ENCODE data around the gene ADK.
"Not testable (repeated sequence)": the region's sequence is repeated elsewhere in the genome, so short reads cannot be mapped to it uniquely, and the experiment has no call there.

The ADK gene

DNA sequence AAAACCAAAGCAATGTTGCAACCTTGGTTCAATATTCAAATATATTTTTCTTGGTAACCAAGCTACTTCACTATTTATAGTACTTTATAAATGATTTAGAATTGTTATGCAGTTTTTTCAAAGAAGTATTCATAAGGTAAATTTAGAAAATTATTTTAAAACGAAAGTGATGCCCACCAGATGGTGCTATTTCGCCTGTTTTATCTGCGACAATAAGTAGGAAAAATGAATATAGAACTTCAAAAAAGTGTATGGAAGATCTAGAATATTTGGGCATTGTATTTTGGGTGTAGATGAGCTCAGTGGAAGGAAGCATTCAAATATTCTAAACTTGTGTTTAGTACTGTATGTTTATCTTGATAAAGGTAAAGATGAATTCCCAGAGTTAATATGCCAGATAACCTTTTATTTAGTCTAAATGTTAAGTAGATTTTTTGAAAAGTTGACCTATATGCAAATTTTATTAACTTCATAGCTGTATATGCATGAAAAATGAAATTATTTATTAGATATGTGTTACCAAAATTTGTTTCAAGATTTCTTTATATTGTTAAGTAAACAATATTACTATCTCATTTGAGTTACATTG lies 93.2 kb downstream of the ADK start:
- peak; percentile 45 for DNase-seq

DNA sequence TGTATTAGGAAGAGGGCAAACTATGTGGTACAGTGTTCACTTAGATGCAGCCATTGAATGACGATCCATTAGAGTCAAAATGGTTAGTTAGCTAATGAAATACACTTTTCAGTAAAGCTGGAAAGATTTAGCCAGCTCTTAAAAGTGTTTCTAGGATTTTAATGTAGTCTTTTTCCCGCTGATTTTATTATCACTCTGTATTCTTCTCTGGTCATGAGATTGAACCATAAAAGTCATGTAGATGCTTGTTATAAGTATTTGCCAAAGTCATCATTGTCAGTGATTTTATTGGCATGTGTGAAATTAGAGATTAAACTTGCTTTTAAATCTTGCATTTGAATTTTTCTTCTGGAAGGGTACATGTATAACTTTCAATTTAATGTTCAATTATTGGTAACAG lies 93.8 kb downstream of the ADK start:
- DNase-seq: no peak

DNA sequence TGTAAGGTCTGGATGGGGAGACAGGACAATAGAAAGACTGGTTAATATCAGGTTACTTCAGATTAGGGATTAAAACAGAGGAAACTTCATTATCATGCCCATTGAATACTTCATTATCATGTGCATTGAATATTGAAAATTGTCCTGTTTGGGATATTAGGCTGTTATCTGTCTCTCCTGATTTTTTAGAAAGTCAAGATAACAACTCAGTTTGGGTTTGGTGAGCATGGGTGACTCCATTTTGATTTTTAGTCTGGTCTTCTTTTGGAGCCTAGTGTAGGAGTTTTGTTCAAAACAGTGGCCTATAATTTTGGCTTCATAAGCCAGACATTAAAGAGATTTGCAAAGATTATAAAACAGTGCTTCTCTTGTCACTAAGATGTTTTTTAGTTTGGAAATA lies 95.5 kb downstream of the ADK start:
- no peak for DNase-seq

DNA sequence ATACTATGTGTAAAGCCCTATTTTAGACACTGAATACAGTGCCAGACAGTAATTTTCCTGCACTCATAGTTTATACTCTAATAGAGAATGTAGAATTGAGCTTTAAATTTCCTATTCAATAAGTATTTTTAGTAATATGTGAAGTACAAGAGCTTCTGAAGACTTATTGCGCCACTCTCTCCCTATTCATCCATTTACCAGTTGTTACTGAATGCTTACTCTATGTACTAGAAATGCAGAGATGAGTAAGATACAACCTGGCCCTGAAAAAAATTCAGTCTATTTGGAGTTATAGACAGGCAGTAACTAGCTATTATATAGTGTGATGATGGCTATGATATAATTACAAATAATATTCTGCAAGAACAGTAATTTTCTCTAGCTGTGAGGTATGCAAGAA lies 98.8 kb downstream of the ADK start:
- DNase-seq: no peak

DNA sequence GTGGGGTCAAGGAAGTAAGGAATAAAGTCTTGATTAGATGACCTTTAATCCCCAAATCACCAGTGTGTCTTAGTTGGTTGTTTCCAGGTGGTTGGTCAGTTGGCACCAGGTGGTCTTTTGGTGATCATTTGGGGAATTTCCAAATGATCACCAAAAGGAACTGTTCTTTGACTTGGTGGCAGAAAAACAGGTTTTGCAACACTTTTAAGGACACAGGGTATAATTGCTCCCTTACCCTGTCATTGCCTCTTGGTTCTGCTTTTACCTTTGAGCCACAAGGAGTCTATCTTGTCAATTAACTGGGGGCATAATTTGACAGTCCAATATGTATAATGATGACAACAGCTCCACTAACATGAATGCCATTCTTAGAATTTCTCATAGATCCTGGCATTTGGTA lies 104.2 kb downstream of the ADK start:
- DNase-seq: no peak

DNA sequence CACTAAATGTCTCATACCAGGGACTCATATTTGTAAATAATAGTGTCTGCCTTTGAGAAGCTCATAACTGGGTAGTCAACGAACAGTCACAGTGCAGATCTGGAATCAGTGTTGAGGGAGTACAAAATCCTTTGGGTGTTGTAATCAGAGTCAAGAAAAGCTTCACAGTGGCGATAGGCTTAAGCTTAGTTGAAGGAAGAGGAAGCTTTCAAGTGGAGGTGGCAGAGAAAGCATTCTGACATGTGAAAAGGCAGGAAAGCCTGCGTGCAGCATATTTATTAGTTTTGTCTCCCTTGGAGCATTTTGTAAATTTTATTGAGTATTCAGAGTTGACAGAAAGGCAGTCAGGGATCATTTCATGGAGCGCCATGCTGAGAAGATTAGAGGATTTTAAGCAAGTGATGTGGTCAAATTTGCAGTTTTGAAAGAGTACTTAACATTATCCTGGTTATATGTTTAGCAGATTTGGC lies 104.9 kb downstream of the ADK start:
- DNase-seq: no peak

DNA sequence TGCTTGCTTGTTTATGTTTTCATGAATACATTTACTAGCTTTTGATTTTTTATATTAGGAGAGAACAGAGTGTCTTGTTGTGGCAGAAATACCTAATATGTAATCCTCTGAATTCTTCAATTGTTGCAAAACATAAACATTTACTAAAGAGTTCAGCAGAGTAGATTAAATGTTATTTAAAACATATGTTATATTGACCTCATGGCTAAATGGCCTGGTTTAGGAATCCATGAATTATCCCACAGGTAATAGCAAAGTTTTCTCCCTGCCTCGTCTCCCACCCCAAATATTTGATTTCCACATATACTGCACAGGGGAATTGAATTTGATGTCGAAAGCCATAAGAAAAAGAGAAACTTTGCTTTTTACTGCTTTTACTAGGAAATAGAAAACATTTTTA lies 111.8 kb downstream of the ADK start:
- no peak for DNase-seq

DNA sequence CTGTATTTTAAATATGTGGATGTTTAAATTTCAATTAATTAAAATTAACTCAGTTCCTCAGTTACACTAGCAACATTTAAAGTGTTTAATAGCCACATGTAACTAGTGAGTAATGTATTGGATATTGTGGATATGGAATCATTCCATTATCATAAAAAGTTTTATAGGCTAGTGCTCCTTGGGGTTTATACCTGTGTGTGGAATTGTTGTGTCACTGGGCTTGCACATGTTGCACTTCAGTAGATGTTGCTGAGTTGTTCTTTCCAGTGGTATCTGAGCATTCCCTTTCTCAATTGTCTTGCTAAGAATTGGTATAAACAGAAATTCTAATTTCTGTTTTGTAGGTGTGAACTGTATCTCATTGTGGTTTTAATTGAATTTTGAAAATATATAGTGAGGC lies 113.0 kb downstream of the ADK start:
- no peak for DNase-seq

DNA sequence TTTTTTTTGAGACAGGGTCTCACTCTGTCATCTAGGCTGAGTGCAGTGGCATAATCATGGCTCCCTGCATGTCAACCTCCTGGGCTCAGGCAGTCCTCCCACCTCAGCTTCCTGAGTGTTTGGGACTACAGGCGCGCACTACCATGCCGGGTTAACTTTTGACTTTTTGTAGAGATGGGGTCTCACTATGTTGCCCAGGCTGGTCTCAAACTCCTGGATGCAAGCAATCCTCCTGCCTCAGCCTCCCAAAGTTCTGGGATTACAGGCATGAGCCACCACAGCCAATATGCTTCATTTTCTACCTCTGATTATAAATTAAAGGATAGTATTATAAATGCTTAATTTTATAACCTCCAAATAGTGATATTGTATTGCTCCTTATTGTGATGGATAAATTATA lies 121.3 kb downstream of the ADK start:
- DNase-seq: no peak

DNA sequence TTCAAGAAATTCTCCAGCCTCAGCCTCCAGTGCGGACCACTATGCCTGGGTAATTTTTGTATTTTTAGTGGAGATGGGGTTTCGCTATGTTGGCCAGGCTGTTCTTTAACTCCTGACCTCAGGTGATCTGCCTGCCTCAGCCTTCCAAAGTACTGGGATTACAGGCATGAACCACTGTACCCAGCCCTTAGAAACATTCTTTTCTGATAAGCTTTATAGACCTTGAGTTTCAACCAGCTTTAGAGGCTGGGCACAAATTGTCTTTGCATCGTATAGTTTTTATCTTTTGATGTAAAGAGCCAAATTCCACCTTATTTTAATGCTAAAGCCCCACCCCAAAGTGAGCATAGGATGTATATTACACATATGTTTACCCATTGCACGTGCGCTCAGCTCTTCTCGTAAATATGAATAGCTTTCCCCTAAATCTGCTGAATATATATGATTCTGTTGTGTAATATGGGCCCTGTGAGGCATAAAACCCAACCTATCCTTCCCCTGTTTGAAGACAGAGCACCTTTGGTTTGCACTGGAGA lies 124.8 kb downstream of the ADK start:
- no peak for DNase-seq

DNA sequence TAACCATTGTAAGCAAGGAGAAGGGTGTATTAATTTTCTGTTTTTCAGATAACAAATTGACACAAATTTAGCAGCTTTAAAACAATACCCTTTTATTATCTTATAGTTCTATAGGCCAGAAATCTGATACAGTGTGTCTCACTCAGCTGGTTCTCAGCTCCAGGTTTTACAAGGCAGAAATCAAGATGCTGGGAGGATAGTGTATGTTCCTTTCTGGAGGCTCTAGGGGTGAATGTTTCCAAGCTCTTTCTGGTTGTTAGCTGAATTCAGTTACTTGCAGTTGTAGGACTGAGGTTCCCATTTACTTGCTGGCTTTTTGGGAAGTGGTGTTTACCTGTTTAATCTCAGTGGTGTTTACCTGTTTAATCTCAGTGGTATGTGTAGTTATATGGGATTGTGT lies 125.4 kb downstream of the ADK start:
- DNase-seq: peak; percentile 7

DNA sequence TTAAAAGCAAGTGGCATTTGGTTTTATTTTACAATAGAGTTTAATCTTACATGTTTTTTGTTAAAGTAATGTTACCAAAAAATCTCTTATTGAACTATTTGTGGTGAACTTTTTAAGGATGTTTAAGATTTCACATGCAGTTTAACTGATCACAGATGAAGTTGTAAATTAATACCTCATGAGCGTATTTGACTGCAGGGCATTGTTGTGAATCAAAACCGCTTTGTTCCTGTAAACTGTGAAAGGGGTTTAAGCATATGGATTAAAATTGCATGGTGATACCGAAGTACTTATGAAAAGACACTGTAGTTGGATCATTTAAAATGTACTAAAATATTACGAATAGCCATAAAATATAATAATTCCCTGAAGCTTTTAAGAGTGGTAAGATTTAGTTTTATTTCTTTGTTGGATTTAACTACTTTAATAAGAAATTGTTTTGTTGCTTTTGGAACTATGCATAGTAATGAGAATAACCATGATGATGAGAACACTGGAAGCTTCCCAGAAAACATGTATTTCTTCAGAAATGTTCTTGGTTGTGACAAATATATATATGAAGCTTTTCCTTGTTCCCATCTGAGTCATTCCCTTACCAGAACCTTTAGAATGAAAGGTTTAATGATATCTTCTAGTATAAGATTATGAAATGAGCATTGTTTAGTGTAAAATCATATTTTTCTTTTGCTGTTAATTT lies 131.3 kb downstream of the ADK start:
- no peak for DNase-seq

DNA sequence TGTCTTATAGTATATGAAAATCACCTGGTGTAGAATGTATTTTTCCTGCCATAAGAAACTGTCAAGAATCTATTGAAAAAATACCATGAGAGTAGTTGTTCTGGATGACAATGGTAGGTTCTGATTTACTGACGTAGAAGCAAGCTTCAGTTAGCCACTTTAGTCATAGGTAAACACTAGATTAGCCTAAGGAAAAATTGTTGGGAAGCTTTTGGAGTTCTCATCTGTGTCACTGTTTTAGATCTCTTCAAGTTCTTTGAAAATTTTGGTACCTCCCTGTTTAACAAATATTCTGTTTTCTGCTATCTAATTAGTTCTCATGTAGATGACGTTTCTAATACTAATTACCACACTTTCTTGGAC lies 131.8 kb downstream of the ADK start:
- no peak for DNase-seq

DNA sequence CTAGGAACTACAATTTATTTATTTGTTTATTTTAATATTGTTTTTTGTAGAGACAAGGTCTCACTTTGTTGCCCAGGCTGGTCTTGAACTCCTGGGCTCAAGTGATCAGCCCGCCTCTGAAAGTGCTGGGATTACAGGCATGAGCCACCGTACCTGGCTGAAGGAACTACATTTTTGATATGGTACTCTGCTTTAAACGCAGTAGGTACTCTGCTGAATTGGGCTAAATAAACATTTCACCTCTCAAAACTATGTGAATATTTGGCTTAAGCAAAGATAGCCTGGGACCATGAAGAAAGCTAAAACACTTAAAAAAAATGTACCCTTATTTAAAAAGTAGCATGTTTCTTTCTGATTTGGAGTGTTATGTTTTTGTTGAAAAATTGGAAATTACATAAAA lies 138.2 kb downstream of the ADK start:
- DNase-seq: no peak

DNA sequence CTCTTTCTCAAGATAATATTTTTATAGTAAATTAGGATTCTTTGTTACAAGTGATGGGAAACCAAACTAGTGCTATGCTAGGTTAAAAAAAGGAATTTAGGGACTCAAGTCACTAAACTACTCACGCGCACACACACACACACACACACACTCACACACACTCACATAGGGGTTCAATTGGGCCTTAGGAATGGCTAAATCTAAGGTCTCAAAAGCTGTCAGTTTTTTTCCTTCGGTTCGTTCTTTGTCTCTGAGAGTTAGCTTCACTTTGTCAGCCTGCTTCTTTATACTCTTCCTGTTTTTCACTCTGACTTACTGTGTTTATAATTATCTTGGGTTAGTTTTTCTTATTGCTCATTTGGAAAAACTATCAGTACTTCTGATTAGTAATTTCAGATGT lies 138.9 kb downstream of the ADK start:
- DNase-seq: no peak

DNA sequence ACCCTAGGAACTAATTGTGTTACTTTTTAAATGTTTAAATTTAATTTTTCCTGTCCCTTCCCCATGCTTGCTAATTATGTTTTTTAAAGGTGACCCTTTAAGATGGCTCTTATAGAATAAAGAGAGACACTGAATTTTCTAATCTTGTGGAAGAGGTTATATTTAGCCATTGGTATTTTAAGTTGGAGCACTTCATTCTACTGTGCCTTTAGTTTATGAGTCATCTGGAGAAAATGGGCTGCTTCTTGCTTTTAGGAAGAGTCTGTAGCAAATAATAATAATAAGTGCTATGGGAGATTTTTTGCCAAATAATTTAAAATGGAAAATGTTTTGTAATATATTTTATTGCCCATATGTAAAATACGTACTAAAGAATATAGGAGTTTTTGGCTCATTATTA lies 139.7 kb downstream of the ADK start:
- no peak for DNase-seq

DNA sequence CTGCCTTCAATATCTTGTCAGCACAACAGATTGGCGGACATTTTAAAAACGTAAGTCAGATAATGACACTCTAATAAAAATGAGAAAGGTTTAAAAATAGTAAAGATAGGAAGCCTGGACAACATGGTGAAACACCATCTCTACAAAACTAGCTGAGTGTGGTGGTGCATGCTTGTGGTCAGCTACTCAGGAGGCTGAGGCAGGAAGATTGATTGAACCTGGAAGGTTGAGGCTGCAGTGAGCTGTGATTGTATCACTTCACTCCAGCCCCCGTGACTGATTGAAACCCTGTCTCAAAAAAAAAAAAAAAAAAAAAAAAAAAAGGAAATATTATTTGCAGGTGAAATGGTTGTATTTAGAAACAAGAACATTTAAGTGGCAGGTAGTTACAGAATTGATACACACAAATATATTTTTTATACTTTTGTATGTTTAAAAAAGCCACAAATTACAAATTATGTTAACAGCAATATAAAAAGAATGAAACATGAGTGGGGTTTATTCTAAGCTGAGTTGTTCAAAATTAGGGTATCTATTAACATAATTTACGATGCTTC lies 141.9 kb downstream of the ADK start:
- peak; percentile 22 for DNase-seq

DNA sequence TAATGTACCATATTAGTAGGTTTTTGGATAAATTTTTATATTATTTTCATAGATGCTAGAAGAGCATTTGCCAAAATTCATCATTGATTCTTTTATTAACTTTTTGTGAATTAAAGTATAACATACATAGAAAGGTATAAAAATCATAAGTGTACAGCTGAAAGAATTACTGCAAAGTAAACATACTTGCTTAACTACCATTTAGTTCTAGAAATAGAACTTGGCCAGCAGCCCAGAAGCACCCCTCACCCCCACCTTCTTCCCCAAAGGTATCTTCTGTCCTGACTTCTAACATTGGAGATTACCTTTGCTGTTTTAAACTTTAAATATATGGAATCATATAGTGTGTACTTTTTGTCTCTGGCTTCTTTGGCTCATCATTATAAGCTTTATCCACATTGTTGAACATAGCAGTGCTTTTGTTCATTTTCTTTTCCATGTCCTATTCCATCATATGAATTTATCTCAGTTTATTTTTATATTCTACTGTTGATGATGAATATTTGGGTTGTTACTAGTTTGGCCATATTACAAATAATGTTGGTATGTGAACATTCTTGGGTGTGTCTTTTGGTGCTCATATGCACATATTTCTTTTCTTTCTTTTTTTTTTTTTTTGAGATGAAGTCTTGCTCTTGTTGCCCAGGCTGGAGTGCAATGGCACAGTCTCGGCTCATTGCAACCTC lies 142.8 kb downstream of the ADK start:
- peak; percentile 35 for DNase-seq

DNA sequence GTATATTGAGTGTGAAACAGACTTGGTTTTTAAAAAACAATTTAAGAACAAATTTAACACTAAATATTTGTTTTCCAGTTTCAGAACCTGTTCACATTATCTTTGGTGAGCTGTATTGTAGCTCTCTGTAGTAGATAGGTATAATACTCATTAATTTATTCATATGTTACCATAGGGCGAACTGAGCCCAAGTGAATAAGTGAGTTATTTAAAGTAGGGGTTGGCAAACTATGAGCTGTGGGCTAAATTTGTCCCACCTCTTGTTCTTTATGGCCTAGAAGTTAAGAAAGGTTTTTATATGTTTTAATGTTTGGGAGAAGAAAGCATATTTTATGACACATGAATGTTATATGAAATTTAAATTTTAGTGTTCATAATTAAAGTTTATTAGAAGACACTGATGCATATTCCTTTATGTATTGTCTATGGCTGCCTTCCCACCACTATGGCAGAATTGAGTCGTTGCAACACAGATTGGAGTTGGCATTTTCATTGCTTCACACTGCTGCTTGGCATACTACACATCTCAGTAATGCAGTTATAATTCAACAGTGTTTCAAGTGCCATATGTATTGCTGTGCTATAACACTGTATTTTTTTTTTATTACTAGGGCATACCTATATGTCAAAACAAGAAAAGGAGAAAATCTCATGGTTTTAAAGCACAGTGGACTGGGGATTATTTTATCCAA lies 146.5 kb downstream of the ADK start:
- DNase-seq: no peak

DNA sequence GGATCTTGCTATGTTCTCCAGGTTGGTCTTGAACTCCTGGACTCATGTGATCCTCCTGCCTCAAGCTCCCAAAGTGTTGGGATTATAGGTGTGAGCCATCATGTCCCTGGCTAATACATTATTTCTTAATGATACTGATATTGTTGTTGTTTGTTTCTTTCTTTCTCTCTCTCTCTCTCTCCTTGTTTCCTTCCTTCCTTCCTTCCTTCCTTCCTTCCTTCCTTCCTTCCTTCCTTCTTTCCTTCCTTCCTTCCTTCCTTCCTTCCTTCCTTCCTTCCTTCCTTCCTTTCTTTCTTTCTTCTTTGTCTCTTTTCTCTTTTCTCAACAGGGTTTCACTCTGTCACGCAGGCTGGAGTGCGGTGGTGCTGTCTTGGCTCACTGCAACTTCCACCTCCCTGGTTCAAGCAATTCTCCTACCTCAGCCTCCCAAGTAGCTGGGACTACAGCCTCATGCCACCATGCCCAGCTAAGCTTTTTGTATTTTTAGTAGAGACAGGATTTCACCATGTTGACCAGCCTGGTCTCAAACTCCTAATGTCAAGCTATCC lies 149.1 kb downstream of the ADK start:
- DNase-seq: not testable (repeated sequence)

DNA sequence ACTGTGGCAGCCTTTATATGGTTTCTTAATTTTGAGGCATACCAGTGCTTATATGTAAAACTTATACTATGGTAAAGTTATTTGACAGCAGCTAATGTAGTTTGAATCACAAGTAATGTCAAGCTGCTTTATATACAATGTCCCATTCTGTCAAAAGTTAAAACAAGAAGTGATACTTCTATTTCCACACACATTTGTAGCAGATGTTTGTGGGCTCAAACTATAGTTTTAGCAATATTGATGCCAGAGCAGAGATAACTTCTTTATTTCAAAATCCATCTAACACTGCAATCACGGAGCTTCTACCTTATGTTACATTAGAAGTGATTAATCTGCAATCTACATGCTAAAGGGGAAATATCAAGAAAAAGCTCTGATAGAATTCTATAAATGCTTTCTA lies 149.6 kb downstream of the ADK start:
- no peak for DNase-seq

DNA sequence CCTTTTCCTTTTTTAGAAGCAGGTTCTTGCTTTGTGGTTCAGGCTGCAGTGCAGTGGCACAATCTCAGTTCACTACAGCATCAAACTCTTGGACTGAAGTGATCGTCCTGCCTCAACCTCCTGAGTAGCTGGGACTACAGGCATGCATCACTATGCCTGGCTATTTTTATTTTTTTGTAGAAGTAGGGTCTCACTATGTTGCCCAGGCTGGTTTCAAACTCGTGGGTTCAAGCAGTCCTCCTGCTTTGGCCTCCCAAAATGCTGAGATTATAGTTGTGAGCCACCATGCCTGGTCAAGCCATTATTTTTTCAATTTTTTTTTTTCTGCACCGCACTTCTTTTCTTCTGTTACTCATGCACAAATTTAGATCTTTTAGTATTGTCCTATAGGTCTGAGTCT lies 154.7 kb downstream of the ADK start:
- DNase-seq: no peak
